ENCODE data around the gene CBLC. TPM values are rescaled to one million over a fixed set of nuclear protein-coding genes. Genes with fewer than 3 reads are reported as not detected.
"Not testable (repeated sequence)": the region's sequence is repeated elsewhere in the genome, so short reads cannot be mapped to it uniquely, and the experiment has no call there.

CBLC gene
- total RNA-seq, 1 donor from 2014 or later = 2.3 TPM

DNA sequence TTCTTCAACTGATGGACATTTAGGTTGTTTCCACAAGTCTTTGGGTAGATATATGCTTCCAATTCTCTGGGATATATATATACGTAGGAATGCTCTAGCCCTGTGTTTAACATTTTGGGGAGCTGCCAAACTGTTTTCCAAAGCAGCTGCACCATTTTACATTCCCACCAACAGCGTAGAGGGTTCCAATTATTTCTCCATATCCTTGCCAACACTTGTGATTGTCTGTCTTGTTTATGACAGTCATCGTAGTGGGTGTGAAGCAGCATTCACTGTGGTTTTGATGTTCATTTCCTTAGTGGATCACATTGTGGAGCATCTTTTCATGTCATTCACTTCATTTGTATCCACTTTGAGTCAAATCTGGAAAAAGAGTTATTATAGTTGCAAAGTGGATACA, 4.7 kb upstream of the CBLC start:
- no peaks in the 10 kb centered on the region for H3K9me3 ChIP-seq
- peaks cover 4% of the 10 kb centered on the region for H3K27me3 ChIP-seq (ENCODE audit: low read depth)
- DNase-seq = no peak
- H3K4me1 ChIP-seq = peaks cover 13% of the 10 kb centered on the region
- ATAC-seq = no peak
- TF ChIP-seq, protein P1, sequence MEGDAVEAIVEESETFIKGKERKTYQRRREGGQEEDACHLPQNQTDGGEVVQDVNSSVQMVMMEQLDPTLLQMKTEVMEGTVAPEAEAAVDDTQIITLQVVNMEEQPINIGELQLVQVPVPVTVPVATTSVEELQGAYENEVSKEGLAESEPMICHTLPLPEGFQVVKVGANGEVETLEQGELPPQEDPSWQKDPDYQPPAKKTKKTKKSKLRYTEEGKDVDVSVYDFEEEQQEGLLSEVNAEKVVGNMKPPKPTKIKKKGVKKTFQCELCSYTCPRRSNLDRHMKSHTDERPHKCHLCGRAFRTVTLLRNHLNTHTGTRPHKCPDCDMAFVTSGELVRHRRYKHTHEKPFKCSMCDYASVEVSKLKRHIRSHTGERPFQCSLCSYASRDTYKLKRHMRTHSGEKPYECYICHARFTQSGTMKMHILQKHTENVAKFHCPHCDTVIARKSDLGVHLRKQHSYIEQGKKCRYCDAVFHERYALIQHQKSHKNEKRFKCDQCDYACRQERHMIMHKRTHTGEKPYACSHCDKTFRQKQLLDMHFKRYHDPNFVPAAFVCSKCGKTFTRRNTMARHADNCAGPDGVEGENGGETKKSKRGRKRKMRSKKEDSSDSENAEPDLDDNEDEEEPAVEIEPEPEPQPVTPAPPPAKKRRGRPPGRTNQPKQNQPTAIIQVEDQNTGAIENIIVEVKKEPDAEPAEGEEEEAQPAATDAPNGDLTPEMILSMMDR (IDR thresholded peaks at IDR 0.05) = no peak
- no peak overlapping the region for H3K4me3 ChIP-seq
- no peak overlapping the region for H3K27ac ChIP-seq
- intact Hi-C loops (cut with DNase I) = loop anchor here (5.0 kb wide), 1 partner anchor 51 kb away; no protein-coding TSS in a partner anchor
- H3K36me3 ChIP-seq = no peaks in the 10 kb centered on the region

DNA sequence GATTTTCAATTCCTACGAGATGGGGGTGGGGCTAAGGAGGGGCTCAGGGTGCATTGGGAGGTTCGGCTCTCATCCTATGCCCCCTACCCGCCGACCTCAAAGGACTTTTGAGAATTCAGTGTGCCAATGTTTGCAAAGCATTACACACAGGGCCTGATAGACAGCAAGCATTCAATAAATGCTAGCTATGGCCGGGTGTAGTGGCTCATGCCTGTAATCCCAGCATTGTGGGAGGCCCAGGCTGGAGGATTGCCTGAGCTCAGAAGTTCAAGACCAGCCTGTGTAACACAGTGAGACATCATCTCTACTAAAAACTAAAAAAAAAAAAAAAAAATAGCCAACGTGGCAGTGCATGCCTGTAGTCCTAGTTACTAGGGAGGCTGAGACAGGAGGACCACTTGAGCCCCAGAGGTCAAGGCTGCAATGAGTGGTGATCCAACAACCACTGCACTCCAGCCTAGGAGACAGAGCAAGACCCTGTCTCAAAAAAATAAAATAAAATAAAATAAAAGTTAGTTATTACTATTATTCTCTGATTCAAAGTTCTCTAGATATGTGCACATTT, 1.9 kb upstream of the CBLC start:
- Histone ChIP-seq H3K4me1 (peaks cover 3% of the 10 kb centered on the region), H3K4me3 (no peak overlapping the region), H3K9me3 (no peaks in the 10 kb centered on the region), H3K27me3 (ENCODE audit: low read depth) (peaks cover 9% of the 10 kb centered on the region), H3K27ac (no peak overlapping the region), H3K36me3 (no peaks in the 10 kb centered on the region)
- ATAC-seq = no peak
- TF ChIP-seq, protein P1 (IDR thresholded peaks at IDR 0.05) = no peak
- DNase-seq = no peak
- intact Hi-C loops (cut with DNase I) = no loop called here

DNA sequence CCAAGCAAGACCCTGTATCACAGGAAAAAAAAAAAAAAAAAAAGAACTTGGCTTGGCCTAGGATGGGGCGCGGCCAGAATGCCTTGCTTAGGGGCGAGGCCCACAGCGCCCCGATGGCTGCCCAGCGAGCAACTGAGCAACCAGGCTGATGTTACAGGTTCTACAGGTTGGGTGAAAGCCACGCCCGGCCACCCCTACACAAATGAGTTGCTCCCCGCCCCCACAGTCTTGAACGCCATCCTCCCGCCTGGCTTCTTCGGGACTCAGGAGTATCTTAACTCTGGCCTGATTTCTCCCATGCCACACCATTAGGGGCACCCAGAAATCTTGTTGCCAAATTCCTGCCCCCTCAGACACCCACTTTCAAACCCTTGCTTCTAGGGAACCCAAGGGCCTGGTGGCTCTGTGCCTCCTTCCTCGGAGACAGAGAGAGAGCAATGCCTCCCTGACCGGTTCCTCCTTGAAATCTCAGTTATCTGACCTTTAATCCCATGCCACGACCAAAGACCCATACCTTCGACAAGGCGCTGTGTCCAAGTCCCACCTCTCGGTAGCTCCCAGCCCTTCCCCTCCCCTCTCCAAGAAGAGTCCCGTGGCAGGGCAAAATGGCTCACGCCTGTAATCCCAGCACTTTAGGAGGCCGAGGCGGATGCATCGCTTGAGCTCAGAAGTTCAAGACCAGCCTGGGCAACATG, 1.1 kb upstream of the CBLC start:
- H3K4me1 ChIP-seq = no peaks in the 10 kb centered on the region
- intact Hi-C loops (cut with DNase I) = no loop called here
- no peak overlapping the region for H3K4me3 ChIP-seq
- no peak overlapping the region for H3K27ac ChIP-seq
- H3K27me3 ChIP-seq (ENCODE audit: low read depth) = peaks cover 9% of the 10 kb centered on the region
- TF ChIP-seq, protein P1 (IDR thresholded peaks at IDR 0.05) = no peak
- no peaks in the 10 kb centered on the region for H3K36me3 ChIP-seq
- ATAC-seq (peak; percentile 39 to 70), DNase-seq (peak; percentile 76)
- no peaks in the 10 kb centered on the region for H3K9me3 ChIP-seq

DNA sequence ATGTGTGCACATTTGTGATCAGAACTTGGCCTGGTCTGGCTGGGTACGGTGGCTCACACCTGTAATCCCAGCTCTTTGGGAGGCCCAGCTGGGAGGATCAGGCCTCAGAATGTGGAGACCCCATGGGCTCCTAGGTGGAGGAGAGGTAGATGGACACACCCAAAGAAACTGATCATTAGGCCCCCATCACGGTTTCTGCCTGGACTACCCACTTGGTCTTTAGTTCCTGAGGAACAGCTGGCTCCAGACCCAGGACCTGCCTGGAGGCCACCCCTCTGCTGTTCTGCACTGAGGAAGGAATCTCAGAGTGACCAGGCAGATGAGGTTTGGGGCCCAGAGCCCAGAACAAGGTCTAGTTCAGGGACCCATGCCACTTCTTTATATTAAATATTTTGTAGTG, 1.5 kb downstream of the CBLC start:
- DNase-seq (no peak), ATAC-seq (no peak)
- Histone ChIP-seq H3K27ac (no peak overlapping the region), H3K4me3 (no peak overlapping the region), H3K27me3 (ENCODE audit: low read depth) (peaks cover 9% of the 10 kb centered on the region), H3K9me3 (no peaks in the 10 kb centered on the region), H3K4me1 (peaks cover under 1% of the 10 kb centered on the region), H3K36me3 (no peaks in the 10 kb centered on the region)
- TF ChIP-seq, protein P1 (IDR thresholded peaks at IDR 0.05) = no peak
- intact Hi-C loops (cut with DNase I) = no loop called here

DNA sequence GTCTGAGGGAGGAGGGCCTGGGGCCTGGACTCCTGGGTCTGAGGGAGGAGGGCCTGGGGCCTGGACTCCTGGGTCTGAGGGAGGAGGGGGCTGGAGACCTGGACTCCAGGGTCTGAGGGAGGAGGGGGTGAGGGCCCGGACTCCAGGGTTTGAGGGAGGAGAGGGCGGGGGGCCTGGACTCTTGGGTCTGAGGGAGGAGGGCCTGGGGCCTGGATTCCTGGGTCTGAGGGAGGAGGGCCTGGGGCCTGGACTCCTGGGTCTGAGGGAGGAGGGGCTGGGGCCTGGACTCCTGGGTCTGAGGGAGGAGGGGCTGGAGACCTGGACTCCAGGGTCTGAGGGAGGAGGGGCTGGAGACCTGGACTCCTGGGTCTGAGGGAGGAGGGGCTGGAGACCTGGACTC, 4.0 kb downstream of the CBLC start:
- H3K27me3 ChIP-seq (ENCODE audit: low read depth); H3K4me1 ChIP-seq; DNase-seq; H3K4me3 ChIP-seq; H3K36me3 ChIP-seq; intact Hi-C loops (cut with DNase I); H3K27ac ChIP-seq; H3K9me3 ChIP-seq; ATAC-seq: not testable (repeated sequence)

DNA sequence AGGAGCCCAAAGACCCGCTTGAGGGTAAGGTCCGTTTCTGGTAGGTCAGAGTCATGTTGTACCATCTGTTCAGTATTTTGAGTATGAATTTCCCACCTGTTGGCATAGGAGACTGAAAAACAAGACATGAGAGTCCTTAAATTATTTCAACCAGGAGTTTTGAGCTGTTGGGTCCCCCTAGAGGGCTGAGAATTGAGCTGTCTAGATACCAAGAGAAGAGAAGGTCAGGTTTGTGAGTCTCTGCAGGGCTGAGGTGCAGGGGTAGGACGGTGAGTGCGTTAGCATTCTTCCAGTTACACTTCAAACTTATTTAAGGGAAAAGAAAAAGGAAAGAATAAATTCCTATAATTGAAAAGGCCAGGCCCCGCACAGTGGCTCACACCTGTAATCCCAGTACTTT, 5.0 kb downstream of the CBLC start:
- Histone ChIP-seq H3K4me1 (peaks cover 6% of the 10 kb centered on the region), H3K4me3 (no peak overlapping the region), H3K9me3 (no peaks in the 10 kb centered on the region), H3K27me3 (ENCODE audit: low read depth) (peaks cover 8% of the 10 kb centered on the region), H3K36me3 (no peaks in the 10 kb centered on the region), H3K27ac (no peak overlapping the region)
- intact Hi-C loops (cut with DNase I) = no loop called here
- no peak for DNase-seq
- ATAC-seq = no peak
- TF ChIP-seq, protein P1 (IDR thresholded peaks at IDR 0.05) = no peak
